ENCODE data around the gene CLDND2. TPM values are rescaled to one million over a fixed set of nuclear protein-coding genes. Genes with fewer than 3 reads are reported as not detected.
A peak's percentile ranks its signal among the peaks of the same experiment; 100 is the strongest.

Gene CLDND2
- total RNA-seq, 1 donor from 2014 or later, result 0.97 TPM

DNA sequence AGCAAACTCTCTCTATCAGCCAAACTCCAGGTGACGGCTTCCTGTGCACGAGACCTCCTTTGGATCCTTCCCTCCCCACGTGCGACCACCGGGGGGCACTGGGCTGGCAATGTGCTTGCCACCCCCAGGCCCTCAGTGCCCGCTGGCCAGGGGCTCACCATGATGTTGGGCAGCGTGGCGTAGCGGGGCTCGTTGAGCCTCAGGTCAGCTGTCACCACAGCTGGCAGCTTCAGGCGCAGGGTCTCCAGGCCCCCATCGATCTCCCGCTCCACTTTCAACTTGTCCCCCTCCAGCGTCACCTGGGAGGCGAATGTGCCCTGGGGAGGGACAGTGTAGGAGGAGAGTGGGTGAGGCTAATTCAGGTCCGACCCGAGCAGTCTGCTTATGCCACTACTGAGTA is 22.1 kb downstream of the CLDND2 start:
- Mint-ChIP-seq H3K4me1 (ENCODE audit: unreplicated experiment) (peaks cover 15% of the 10 kb centered on the region), H3K4me3 (no peak overlapping the region), H3K27ac (no peak overlapping the region), H3K36me3 (peaks cover 9% of the 10 kb centered on the region), H3K27me3 (peaks cover 5% of the 10 kb centered on the region), H3K9me3 (no peaks in the 10 kb centered on the region)
- TF ChIP-seq, protein P1, sequence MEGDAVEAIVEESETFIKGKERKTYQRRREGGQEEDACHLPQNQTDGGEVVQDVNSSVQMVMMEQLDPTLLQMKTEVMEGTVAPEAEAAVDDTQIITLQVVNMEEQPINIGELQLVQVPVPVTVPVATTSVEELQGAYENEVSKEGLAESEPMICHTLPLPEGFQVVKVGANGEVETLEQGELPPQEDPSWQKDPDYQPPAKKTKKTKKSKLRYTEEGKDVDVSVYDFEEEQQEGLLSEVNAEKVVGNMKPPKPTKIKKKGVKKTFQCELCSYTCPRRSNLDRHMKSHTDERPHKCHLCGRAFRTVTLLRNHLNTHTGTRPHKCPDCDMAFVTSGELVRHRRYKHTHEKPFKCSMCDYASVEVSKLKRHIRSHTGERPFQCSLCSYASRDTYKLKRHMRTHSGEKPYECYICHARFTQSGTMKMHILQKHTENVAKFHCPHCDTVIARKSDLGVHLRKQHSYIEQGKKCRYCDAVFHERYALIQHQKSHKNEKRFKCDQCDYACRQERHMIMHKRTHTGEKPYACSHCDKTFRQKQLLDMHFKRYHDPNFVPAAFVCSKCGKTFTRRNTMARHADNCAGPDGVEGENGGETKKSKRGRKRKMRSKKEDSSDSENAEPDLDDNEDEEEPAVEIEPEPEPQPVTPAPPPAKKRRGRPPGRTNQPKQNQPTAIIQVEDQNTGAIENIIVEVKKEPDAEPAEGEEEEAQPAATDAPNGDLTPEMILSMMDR (conservative IDR thresholded peaks at IDR 0.05), result no peak
- no peak for DNase-seq (ENCODE audit: extremely low spot score, unreplicated experiment)

DNA sequence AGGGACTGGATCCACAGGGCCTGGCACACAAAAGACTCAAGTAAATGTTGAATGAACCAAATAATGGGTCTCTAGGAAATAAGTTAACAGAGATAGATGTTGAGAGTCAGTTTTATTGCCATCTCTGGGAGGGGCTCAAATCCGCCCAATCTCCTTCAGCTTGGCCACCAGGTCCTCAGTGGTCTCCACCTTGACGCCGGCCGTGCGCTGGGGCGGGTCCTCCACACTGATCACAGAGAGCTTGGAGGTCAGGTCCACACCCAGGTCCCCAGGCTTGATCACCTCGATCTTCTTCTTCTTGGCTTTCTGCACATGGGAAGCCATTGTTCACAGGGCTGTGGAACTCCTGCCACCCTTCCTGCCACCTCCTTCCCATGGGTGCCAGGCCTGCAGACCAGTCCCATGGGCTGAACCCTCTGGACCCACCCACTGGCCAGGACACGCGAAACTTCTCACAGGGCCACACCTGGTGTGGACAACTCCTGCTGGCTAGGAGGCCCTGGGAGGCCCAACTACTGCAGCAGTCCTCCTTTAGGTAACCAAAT is 23.7 kb downstream of the CLDND2 start:
- no peak overlapping the region for H3K4me3 Mint-ChIP-seq
- no peak overlapping the region for H3K27ac Mint-ChIP-seq

DNA sequence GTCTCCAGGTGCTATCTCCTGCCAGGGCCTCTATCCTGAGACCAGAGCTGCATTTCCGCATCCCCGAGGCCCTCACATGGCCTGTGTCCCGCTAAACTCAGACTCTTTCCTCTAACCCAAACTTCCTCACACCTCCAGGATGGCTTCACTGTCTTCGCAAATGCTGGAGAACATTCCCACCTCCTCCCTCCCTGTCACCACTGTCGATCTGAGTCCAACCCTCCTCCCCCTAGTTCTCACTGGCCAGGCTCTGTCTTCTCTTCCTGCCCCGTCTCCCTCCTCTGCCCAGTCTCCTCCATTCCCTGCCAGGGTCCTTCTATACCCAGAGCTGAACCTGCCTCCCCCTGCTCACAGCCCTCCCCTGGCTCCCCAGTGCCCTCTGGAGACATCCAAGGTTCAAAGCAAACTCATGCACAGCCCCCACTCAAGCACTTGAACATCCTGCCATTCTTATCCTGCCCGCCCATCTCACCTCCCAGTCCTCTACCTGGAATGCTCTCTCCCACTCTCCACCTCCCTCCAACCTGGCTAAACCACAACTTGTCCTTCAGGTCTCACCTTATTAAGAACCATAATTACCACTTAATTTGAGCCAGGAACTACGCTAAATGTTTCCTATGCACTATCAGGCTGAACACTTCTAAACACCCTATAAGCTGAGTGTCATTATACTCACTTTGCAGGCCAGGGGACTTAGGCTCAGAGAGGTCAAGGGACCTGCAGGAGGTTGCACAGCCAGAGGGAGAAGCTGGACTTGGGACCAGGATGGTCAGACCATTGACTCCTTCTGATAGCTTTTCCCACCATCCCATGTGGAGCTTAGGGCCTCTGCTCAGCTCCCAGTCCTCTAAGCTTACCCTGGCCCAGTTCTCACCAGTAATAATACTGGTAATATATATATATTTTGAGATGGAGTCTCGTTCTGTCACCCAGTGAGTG is 25.9 kb downstream of the CLDND2 start:
- Mint-ChIP-seq H3K36me3 (peaks cover 7% of the 10 kb centered on the region), H3K27ac (peak overlapping the region; percentile 19)

More for the DNA sequence above, 23.7 kb downstream of the CLDND2 start:
- peaks cover 19% of the 10 kb centered on the region for H3K4me1 Mint-ChIP-seq (ENCODE audit: unreplicated experiment)
- peaks cover 12% of the 10 kb centered on the region for H3K27me3 Mint-ChIP-seq
- H3K36me3 Mint-ChIP-seq, result peaks cover 7% of the 10 kb centered on the region
- TF ChIP-seq, protein P1 (conservative IDR thresholded peaks at IDR 0.05), result no peak
- H3K9me3 Mint-ChIP-seq, result no peaks in the 10 kb centered on the region
- no peak for DNase-seq (ENCODE audit: extremely low spot score, unreplicated experiment)

DNA sequence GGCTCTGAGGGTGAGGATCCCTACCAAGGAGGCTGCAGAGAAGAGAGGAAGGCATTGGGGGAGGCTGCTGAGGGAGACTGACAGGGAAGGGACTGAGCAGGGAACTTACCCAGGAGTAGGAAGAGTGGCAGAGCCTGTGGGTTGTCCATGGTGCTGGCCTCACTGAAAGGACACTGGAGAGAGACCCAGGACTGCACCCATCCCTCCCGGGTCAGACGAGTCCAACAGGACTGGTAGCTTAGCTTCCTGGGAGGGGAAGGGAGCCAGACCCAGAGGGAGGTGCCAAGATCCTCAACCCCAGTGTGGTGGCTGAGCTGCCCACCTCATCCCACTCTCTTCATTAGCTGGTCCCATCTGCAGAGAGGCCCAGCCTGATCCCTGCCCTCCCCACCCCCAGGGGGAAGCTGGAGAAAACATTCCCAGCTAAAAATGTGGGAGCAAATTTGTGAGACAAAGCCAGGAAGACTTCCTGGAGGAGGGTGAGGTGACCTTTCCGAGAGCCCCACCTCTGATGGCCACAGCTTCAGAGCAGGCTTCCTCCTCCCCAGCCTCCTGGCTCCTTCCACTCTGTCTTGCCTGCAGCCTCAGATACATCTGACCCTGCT is 26.7 kb downstream of the CLDND2 start, which contains the start of gene VSIG10L:
Gene VSIG10L, minus strand, starts transcription at position 164 of the 605 bp plus-strand sequence. Its CDS starts 15 bp downstream, at position 149.
- TF ChIP-seq, protein P1 (conservative IDR thresholded peaks at IDR 0.05), result no peak
- DNase-seq (ENCODE audit: extremely low spot score, unreplicated experiment), result no peak
- Mint-ChIP-seq H3K36me3 (peaks cover 3% of the 10 kb centered on the region), H3K9me3 (no peaks in the 10 kb centered on the region), H3K27me3 (peaks cover 12% of the 10 kb centered on the region), H3K27ac (peak within 1 kb of the TSS; percentile 62), H3K4me3 (peak within 1 kb of the TSS; percentile 79), H3K4me1 (ENCODE audit: unreplicated experiment) (peaks cover 24% of the 10 kb centered on the region)

More for the DNA sequence above, 25.9 kb downstream of the CLDND2 start:
- Mint-ChIP-seq H3K27me3 (peaks cover 12% of the 10 kb centered on the region), H3K4me3 (peak overlapping the region; percentile 76), H3K9me3 (no peaks in the 10 kb centered on the region), H3K4me1 (ENCODE audit: unreplicated experiment) (peaks cover 28% of the 10 kb centered on the region)
- no peak for DNase-seq (ENCODE audit: extremely low spot score, unreplicated experiment)
- TF ChIP-seq, protein P1 (conservative IDR thresholded peaks at IDR 0.05), result no peak

DNA sequence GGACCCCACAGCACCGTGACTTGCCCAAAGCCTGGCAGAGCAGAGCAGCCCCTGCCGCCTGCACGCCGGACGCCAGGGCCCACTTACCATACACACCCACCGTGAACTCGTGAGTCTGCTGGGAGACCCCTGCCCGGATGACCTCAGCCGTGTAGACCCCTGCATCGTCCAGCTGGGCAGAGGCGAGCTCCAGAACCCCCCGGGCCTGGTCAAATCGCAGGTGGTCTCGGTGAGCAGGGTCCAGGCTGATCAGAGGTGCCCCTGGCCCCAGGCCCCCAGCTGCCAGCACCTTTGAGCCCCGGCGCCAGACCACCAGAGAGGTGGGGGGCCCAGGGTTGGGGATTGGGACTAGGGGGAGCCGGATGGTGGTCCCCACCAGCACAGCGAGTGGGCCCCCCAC is 27.7 kb downstream of the CLDND2 start:
- H3K4me3 Mint-ChIP-seq, result peak overlapping the region; percentile 79
- TF ChIP-seq, protein P1 (conservative IDR thresholded peaks at IDR 0.05), result no peak
- peaks cover 24% of the 10 kb centered on the region for H3K4me1 Mint-ChIP-seq (ENCODE audit: unreplicated experiment)
- no peaks in the 10 kb centered on the region for H3K9me3 Mint-ChIP-seq
- H3K27ac Mint-ChIP-seq, result peak overlapping the region; percentile 62
- DNase-seq (ENCODE audit: extremely low spot score, unreplicated experiment), result no peak
- H3K27me3 Mint-ChIP-seq, result peaks cover 12% of the 10 kb centered on the region
- peaks cover 3% of the 10 kb centered on the region for H3K36me3 Mint-ChIP-seq
